ENCODE measurements around the gene ERC1. TPM values are rescaled to one million over a fixed set of nuclear protein-coding genes. Genes with fewer than 3 reads are reported as not detected.
A peak's percentile ranks its signal among the peaks of the same experiment; 100 is the strongest.

ERC1 gene
- total RNA-seq, 1 experiment from 2014 or later, result 40.4 TPM

DNA sequence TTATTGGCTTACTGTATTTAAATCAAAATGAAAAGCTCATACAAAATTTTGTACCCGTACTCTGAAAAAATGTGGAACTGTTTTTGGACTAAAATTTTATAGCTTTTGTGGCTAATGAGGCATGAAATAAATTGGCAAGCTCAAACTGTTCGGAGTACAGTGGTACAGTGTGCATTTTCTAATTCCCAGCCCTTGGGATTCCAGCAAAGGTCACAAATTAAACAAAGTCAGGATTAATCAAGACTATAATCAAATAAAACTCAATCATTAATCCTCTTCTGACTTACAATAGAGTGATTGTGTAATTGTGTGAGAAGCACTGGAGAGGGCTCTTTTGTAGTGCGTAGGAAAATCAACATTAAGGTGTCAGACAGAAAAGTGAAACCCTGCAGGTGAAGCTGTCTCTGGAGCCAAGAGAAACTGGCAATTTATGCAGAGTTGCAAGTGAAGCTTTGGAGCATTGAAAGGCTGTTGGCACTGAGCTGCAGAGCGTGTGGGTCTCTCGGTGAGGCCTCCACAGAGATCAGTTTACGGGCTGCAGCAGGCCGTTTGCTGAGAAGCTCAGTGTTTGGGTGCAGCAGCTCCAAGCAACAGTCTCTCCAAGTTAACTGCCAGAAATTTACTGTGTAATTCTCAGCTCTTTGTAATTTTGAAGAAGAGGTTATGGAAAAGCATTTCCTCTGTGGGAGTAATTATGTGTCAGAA is 327.5 kb downstream of the ERC1 start:
- ChIA-PET CTCF (interaction anchor here (0.9 kb wide), 1 partner anchor 69 kb away, joined by 4 read pairs; no protein-coding TSS in a partner anchor), POLR2A (interaction anchor here (0.6 to 0.7 kb wide), 2 partner anchors 42 to 285 kb away, joined by 3 to 7 read pairs; no protein-coding TSS in a partner anchor)
- ATAC-seq, result peak; percentile 94
- H3K27me3 ChIP-seq (ENCODE audit: control insufficient read depth, insufficient read depth, low read length), result no peaks in the 10 kb centered on the region
- peak overlapping the region; percentile 89 for H3K27ac ChIP-seq (ENCODE audit: low read length)
- BruUV-seq (replicated peaks), result no TSS peak
- H3K4me1 ChIP-seq (ENCODE audit: control insufficient read depth, insufficient read depth, low read length), result peaks cover 19% of the 10 kb centered on the region
- peak overlapping the region; percentile 2 to 12; a peak in 1 of 4 replicates for H3K4me3 ChIP-seq (ENCODE audit: low read depth in 2 of 2, low read length in 2 of 2)
- no peak for DNase-seq (ENCODE audit: low read depth, low spot score)
- intact Hi-C loops (cut with micrococcal nuclease; ENCODE audit: unreplicated experiment) (no loop called here), in situ Hi-C loops (cut with HindIII; ENCODE audit: low pct_unique_long_range_greater_than_20kb, low sequenced_read_pairs) (no loop called here)
- no peaks in the 10 kb centered on the region; the same call in 1 of the 2 replicates for H3K36me3 ChIP-seq (ENCODE audit: control insufficient read depth, insufficient read depth, low read length)
- TF ChIP-seq TCF7L2 (IDR thresholded peaks at IDR 0.05; ENCODE audit: low read depth, low read length), result peak; percentile 91
- TF ChIP-seq SIN3A (IDR thresholded peaks at IDR 0.05; ENCODE audit: borderline replicate concordance, insufficient read depth, low read depth, low read length), result no peak
- no peaks in the 10 kb centered on the region; the same call in 1 of the 2 replicates for H3K9me3 ChIP-seq (ENCODE audit: control insufficient read depth, insufficient read depth, low read depth, low read length)

DNA sequence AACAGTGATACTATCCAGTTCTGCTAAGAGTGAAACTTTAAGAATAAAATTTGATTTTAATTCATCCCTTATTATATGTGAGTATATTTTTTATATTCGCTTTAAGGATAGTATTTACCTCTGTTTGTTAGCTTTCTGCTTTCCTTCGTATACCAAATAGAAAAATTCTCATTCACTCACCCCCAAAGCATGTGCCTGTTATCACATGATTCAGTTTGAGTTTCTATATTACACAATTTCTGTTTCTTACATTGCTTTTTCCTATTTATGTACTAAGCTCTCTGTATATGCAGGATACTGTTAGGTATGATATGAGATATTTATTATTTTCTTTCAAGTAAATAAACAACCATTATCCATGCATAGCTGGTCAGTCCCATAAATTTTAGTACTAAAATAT is 328.2 kb downstream of the ERC1 start:
- Histone ChIP-seq H3K4me3 (ENCODE audit: low read depth in 2 of 2, low read length in 2 of 2) (no peak overlapping the region), H3K27ac (ENCODE audit: low read length) (peak overlapping the region; percentile 89), H3K27me3 (ENCODE audit: control insufficient read depth, insufficient read depth, low read length) (no peaks in the 10 kb centered on the region), H3K4me1 (ENCODE audit: control insufficient read depth, insufficient read depth, low read length) (peaks cover 19% of the 10 kb centered on the region), H3K9me3 (ENCODE audit: control insufficient read depth, insufficient read depth, low read depth, low read length) (no peaks in the 10 kb centered on the region), H3K36me3 (ENCODE audit: control insufficient read depth, insufficient read depth, low read length) (no peaks in the 10 kb centered on the region; the same call in 1 of the 2 replicates)
- ChIA-PET POLR2A (no interaction called here), CTCF (interaction anchor here (0.9 kb wide), 1 partner anchor 70 kb away, joined by 4 read pairs; no protein-coding TSS in a partner anchor)
- in situ Hi-C loops (cut with HindIII; ENCODE audit: low pct_unique_long_range_greater_than_20kb, low sequenced_read_pairs) (no loop called here), intact Hi-C loops (cut with micrococcal nuclease; ENCODE audit: unreplicated experiment) (no loop called here)
- no TSS peak for BruUV-seq (replicated peaks)
- TF ChIP-seq, protein P1, sequence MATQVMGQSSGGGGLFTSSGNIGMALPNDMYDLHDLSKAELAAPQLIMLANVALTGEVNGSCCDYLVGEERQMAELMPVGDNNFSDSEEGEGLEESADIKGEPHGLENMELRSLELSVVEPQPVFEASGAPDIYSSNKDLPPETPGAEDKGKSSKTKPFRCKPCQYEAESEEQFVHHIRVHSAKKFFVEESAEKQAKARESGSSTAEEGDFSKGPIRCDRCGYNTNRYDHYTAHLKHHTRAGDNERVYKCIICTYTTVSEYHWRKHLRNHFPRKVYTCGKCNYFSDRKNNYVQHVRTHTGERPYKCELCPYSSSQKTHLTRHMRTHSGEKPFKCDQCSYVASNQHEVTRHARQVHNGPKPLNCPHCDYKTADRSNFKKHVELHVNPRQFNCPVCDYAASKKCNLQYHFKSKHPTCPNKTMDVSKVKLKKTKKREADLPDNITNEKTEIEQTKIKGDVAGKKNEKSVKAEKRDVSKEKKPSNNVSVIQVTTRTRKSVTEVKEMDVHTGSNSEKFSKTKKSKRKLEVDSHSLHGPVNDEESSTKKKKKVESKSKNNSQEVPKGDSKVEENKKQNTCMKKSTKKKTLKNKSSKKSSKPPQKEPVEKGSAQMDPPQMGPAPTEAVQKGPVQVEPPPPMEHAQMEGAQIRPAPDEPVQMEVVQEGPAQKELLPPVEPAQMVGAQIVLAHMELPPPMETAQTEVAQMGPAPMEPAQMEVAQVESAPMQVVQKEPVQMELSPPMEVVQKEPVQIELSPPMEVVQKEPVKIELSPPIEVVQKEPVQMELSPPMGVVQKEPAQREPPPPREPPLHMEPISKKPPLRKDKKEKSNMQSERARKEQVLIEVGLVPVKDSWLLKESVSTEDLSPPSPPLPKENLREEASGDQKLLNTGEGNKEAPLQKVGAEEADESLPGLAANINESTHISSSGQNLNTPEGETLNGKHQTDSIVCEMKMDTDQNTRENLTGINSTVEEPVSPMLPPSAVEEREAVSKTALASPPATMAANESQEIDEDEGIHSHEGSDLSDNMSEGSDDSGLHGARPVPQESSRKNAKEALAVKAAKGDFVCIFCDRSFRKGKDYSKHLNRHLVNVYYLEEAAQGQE (IDR thresholded peaks at IDR 0.05; ENCODE audit: insufficient read depth in 1 of 2, low read depth in 2 of 2, low read length in 1 of 2), result no peak
- TF ChIP-seq POLR2AphosphoS5 (IDR thresholded peaks at IDR 0.05; ENCODE audit: low read depth, low read length) (no peak), SIN3A (IDR thresholded peaks at IDR 0.05; ENCODE audit: borderline replicate concordance, insufficient read depth, low read depth, low read length) (no peak), TCF7L2 (IDR thresholded peaks at IDR 0.05; ENCODE audit: low read depth, low read length) (no peak)
- TF ChIP-seq, protein P2, sequence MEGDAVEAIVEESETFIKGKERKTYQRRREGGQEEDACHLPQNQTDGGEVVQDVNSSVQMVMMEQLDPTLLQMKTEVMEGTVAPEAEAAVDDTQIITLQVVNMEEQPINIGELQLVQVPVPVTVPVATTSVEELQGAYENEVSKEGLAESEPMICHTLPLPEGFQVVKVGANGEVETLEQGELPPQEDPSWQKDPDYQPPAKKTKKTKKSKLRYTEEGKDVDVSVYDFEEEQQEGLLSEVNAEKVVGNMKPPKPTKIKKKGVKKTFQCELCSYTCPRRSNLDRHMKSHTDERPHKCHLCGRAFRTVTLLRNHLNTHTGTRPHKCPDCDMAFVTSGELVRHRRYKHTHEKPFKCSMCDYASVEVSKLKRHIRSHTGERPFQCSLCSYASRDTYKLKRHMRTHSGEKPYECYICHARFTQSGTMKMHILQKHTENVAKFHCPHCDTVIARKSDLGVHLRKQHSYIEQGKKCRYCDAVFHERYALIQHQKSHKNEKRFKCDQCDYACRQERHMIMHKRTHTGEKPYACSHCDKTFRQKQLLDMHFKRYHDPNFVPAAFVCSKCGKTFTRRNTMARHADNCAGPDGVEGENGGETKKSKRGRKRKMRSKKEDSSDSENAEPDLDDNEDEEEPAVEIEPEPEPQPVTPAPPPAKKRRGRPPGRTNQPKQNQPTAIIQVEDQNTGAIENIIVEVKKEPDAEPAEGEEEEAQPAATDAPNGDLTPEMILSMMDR (IDR thresholded peaks at IDR 0.05), result no peak
- ATAC-seq (no peak), DNase-seq (ENCODE audit: low read depth, low spot score) (no peak)

DNA sequence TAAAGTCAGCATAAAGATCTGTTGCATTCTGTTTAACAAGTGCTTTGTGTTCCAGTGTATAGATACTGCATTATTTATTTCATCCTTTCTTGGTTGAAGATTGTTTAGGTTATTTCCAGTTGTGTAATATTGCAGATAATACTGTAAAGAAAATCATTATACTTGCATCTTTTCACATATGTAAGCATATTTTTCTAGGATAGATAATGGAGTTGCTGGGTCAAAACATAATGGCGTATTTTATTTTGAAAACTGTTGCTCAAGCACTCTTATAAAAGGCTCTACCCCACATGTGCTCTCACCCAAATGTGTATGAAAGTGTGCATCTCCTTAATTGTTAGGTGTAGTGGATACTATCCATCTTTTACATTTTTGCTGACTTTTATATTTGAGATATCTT is 329.0 kb downstream of the ERC1 start:
- H3K4me1 ChIP-seq (ENCODE audit: control insufficient read depth, insufficient read depth, low read length), result peaks cover 19% of the 10 kb centered on the region
- BruUV-seq (replicated peaks), result no TSS peak
- intact Hi-C loops (cut with micrococcal nuclease; ENCODE audit: unreplicated experiment), result no loop called here
- H3K9me3 ChIP-seq (ENCODE audit: control insufficient read depth, insufficient read depth, low read depth, low read length), result no peaks in the 10 kb centered on the region
- H3K27ac ChIP-seq (ENCODE audit: low read length), result peak overlapping the region; percentile 89; the same call in 1 of the 2 replicates
- DNase-seq (ENCODE audit: low read depth, low spot score), result no peak
- TF ChIP-seq, protein P2 (IDR thresholded peaks at IDR 0.05), result no peak
- TF ChIP-seq SIN3A (IDR thresholded peaks at IDR 0.05; ENCODE audit: borderline replicate concordance, insufficient read depth, low read depth, low read length) (no peak), POLR2AphosphoS5 (IDR thresholded peaks at IDR 0.05; ENCODE audit: low read depth, low read length) (no peak), TCF7L2 (IDR thresholded peaks at IDR 0.05; ENCODE audit: low read depth, low read length) (no peak)
- TF ChIP-seq, protein P1 (IDR thresholded peaks at IDR 0.05; ENCODE audit: insufficient read depth in 1 of 2, low read depth in 2 of 2, low read length in 1 of 2), result no peak
- no peak overlapping the region for H3K4me3 ChIP-seq (ENCODE audit: low read depth in 2 of 2, low read length in 2 of 2)
- in situ Hi-C loops (cut with HindIII; ENCODE audit: low pct_unique_long_range_greater_than_20kb, low sequenced_read_pairs), result no loop called here
- H3K36me3 ChIP-seq (ENCODE audit: control insufficient read depth, insufficient read depth, low read length), result no peaks in the 10 kb centered on the region
- ChIA-PET CTCF (no interaction called here), POLR2A (no interaction called here)
- no peaks in the 10 kb centered on the region for H3K27me3 ChIP-seq (ENCODE audit: control insufficient read depth, insufficient read depth, low read length)
- no peak for ATAC-seq
